Raji (cell line): ENCODE results near the gene CDH4.

ENCODE experiments used
- POLR2A ChIP-seq: IDR thresholded peaks from 2 replicates; pipeline ENCODE4 v1.6.1; 2011; ENCODE audit warnings: low read depth, low read length, control low read depth; ENCODE audit not compliant: insufficient read depth

The CDH4 gene

DNA sequence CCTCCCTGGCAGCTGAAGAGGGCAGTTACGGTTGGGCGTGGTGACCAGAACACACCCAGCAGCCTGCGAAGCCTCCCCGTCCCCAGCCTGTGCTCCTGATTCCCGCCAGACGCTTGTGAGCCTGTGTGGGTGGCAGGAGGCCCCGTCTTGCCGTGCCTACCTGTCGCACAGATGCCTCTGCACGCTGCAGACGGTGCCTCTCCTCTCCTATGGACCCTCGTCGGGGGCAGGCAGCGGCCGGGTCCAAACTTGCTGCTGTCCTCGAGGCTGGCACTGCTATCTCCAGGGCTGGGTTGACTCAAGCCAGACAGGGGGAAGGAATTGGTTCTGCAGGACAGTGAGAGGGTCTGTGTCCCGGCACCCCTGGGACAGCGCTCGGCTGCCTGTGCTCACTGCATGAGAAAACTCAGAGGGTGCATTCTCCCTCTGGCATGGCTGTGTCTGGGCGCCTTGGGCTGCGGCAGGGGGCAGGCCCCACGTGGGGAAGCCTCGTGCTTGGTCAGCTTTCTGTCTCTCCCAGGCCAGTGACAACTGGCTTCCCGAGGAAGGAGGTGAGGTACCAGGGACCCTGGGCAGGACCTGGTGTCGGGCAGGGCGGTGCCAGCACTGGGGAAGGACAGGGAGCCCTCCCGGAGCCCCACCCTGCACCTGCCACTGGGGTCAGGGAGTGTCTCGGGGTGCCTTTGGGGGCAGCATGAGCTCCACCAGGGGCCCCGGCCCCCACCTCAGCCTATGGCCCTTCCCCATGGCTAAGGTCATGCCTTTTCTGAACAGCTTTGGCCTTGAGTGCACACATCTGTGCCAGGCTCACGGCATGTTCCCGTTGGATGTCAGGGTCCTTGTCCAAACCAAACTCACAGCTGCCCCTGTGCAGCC, 686.1 kb downstream of the CDH4 start:
- TF ChIP-seq POLR2A: no peak

DNA sequence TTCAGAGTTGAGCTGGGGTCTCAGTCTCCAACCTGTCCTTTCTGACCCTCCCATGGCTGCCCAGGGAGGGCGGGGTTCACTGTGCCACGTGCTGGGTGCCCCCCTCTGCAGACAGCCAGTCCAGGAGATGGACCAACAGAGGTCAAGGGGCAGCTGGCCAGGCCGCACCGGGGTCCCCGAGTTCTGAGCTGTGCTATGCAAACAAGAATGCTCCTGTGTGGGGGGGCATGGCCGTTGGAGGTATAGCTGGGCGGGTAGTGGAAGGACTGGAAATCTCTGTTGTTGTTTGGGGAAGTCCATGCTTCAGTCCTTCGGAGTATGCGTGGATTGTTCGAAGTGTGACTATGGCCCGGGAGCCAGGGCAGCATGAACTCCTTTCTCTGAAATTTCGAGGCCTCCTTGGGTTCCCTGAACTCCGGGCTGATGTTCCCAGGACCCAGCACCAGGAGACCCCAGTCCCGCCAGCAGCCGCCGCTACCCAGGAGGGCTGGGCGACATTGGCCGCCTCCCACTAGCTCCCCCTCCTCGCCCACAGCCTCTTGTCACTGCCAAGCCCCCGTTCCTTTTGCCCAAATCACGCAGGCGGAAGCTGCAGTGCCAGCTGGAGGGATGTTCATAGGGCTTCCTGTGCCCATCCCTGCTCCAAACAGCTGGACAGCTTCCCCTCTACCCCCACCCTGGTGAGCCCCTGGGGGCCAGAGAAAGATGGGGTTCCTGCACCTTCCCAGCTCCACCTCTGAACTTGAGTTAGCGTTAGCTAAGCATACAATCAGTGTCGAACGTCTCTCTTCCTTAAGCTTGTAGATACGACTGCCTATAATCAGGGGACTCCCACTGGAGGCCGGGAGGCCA, 687.0 kb downstream of the CDH4 start:
- no peak for TF ChIP-seq POLR2A

GRCh38 chr20:61939691-61940360, 687.8 kb downstream of the CDH4 start:
- no peak for TF ChIP-seq POLR2A

DNA sequence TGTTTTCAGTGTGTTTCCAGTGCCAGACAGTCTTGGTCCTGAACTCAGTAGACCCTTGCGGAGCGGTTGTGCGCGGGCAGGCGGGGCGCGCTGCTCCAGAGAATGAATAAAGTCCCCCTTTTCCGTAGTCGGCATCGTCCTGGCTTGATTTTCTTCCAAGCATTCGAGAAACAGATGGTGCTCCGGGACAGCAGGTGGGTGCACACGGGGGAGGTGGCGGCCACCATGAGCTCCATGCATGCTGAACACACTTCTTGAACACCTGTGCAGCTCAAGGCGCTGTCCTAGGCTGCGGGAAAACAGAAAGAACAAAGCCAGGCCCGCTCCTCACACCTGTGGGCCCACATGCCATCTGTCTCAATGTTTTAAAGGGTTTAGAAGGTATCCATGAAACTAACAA, 688.4 kb downstream of the CDH4 start:
- TF ChIP-seq POLR2A: no peak

GRCh38 chr20:61940976-61941720, 689.1 kb downstream of the CDH4 start:
- no peak for TF ChIP-seq POLR2A

DNA sequence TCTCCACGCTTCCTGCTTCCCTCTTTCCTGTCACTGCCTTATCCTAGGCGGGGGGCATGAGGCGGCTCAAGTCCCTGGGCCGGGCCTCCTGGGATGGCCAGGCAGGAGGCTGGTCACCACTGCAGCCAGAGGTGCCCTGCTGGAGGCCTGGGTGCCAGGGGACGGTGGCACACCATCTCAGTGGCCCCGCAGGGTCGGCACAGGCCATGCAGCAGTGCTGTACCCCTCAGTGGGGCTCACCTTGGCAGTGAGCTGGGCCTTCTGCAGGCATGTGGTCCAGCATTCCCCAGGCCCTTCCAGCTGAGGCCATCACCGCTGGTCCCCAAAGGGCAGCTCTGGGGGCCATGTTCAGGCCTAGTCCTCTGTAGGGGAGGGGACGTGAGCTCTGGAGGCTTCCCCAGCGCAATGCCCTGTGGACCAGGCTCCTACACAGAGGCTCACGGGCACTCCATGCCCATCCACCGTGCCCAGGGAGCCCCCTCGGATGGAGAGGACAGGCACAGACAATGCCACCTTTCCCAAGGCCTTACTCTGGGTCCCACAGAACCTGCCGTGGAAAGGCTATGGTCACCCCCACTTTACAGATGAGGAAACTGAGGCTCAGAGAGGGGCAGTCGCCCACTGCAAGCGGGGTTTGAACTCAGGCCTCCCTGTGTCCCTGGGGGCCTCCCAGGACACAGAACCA, 689.8 kb downstream of the CDH4 start:
- TF ChIP-seq POLR2A: no peak

DNA sequence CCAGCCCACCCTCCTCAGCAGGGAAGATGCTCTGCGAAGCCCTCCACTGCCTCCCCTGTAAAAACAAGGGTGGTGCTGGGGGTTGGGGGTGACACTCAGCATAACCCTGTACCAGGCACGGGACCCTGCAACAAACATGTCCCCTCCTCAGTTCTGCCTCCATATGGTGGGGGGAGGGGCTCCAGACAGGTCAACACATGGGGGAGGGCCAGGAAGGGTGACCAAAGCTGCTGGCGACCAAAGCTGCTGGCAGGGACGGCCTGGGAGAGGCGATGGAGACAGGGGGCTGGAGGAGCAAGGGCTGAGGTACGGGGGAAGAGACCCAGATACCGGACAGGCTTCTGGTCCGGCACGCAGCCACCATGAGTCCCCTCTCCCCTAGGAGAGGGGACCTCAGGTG, 690.5 kb downstream of the CDH4 start:
- no peak for TF ChIP-seq POLR2A

GRCh38 chr20:61948586-61949362, 696.7 kb downstream of the CDH4 start:
- TF ChIP-seq POLR2A: no peak

DNA sequence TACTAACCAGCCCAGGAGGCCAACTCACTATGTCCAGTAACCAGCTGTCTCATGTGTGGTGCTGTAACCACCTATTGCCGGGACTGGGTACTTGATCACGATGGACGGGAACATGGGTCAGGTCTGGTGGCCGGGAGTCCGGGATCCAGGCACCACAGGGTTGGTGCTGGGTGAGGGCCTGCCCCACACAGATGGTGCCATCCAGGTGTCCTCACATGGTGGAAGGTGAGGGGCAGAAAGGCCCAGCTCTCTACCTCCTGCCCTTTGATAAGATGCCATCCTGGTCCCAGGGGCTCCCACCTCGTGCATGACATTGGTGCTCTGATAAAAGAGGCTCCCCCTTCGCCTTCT, 697.3 kb downstream of the CDH4 start:
- TF ChIP-seq POLR2A: no peak

- no peak for TF ChIP-seq POLR2A
Measured at GRCh38 chr20:61949714-61950640, 697.9 kb downstream of the CDH4 start.

DNA sequence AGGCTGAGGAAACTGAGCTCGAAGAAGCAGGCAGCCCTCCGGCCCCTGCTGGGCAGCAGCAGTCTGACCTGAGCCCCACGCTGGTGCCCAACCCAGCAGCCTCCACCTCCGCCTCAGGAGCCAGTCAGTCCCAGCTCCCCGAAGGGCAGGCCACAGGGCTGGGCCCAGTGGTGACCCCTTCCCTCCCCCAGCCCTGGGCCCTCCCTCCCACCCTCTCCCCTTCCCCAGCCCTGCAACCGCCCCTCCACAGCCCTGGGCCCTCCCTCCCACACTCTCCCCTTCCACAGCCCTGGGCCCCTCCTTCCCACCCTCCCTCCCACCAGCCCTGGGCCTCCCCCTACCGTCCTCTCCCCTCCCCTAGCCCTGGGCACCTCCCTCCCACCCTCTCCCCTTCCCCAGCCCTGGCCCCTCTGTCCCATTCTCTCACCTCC, 698.6 kb downstream of the CDH4 start:
- no peak for TF ChIP-seq POLR2A

GRCh38 chr20:61951695-61952533, 699.9 kb downstream of the CDH4 start:
- no peak for TF ChIP-seq POLR2A
